ENCODE results near the gene KRT28.

DNA sequence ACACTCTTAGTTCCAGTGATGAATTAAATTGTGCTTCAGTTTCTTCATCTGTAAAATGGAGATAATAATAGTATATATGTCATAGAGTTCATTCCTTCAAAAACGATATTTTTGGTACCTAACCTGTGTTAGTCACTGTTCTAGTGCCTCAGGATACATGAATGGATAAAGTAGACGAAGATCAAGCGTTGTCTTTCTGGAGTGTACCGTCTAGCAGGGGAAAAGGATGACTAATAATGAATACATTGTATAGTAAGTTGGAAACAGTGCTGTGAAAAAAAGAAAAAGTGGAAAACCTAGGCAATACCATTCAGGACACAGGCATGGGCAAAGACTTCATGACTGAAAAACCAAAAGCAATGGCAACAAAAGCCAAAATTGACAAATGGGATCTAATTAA, 14.0 kb upstream of the KRT28 start:
- TF ChIP-seq, protein P1, sequence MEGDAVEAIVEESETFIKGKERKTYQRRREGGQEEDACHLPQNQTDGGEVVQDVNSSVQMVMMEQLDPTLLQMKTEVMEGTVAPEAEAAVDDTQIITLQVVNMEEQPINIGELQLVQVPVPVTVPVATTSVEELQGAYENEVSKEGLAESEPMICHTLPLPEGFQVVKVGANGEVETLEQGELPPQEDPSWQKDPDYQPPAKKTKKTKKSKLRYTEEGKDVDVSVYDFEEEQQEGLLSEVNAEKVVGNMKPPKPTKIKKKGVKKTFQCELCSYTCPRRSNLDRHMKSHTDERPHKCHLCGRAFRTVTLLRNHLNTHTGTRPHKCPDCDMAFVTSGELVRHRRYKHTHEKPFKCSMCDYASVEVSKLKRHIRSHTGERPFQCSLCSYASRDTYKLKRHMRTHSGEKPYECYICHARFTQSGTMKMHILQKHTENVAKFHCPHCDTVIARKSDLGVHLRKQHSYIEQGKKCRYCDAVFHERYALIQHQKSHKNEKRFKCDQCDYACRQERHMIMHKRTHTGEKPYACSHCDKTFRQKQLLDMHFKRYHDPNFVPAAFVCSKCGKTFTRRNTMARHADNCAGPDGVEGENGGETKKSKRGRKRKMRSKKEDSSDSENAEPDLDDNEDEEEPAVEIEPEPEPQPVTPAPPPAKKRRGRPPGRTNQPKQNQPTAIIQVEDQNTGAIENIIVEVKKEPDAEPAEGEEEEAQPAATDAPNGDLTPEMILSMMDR (IDR thresholded peaks at IDR 0.05), result no peak
- TF ChIP-seq POLR2A (IDR thresholded peaks at IDR 0.05), result no peak
